ENCODE data around the gene KCTD10.

GRCh38 chr12:109491671-109492070, 14.6 kb upstream of the KCTD10 start:
- TF ChIP-seq POLR2AphosphoS5 (IDR thresholded peaks at IDR 0.05): no peak
- TF ChIP-seq CTCF (IDR thresholded peaks at IDR 0.05): no peak
- TF ChIP-seq POLR2A (IDR thresholded peaks at IDR 0.05): no peak

Data from prostate gland (tissue), 2 donors.